ENCODE measurements around the gene IFNL4.

- TF ChIP-seq CTCF (IDR thresholded peaks at IDR 0.05): no peak
- no peak for TF ChIP-seq EZH2 (IDR thresholded peaks at IDR 0.05)
- TF ChIP-seq EZH2phosphoT487 (IDR thresholded peaks at IDR 0.05): no peak
These were observed 45.0 kb downstream of the IFNL4 start, which contains the start of gene SYCN for GRCh38 chr19:39203372-39204341.

Measured in neural progenitor cell (in vitro differentiated cells).